ENCODE results near the gene CPN2. TPM values are rescaled to one million over a fixed set of nuclear protein-coding genes. Genes with fewer than 3 reads are reported as not detected.
A peak's percentile ranks its signal among the peaks of the same experiment; 100 is the strongest.

Gene CPN2
- total RNA-seq, 1 donor from 2014 or later = 0.16 TPM

DNA sequence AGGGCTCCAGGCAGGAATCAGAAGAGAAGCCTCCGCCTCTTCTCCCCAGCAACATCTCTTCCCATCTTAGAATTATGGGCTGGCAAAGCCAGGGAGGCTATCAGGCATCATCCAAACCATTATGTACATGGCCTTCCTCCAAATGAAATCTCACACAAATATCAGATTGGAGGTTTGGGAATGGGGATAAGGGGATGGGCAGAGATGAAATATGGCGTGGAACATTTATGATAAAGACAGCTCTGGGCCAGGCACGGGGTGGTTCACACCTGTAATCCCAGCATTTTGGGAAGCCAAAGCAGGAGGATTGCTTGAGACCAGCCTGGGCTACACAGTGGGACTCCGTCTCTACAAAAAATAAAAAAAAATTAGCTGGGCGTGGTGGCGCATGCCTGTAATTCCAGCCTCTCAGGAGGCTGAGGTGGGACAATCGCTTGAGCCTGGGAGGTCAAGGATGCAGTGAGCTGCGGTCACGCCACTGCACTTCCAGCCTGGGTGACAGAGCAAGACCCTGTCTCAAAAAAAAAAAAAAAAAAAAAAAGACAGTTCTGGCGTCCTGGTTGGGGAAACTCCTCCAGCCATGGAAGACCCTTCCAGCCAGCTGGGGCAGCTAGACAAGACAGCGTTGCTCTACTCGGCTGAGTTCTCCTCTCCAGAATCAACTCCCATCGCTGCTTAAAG lies 36.6 kb downstream of the CPN2 start:
- no peak for DNase-seq (ENCODE audit: low spot score)

DNA sequence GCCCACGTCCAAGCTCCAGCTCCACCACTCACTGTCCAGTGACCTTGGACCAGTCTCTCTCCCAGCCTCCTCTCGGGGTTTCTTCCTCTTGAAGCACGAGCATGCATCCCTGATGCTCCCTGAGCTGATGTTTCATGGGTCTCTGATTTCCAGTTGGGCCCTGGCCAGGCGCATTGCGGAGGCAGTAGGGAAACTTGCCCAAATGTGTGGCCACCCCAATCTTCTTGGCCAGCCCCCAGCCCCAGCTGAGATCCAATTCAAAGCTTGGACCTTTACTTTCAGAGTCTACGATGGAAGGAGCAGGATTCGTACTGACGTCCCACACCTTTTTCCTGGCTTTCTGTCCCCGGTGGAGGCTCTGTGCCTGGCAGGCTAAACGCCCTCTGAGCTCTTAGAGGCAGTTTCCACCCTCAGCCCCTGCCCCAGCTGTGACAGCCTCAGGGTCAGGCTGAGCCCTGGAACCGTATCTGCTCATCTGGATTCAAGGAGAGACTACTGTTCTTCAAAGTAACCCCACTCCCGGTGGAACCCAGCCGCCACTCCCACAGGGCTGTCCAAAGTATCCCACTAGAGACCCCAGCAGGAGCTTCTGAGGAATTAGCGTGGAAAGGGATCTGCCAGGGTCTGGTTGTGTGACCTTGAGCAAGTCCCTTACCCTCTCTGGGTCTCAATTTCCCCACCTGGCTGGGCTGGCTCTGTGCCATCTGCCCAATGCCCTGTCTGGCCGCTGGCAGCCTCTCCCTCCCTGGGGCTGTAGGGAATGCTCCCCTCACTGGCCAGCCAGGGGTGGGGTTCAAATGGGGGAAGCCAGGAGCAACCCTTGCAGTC lies 37.4 kb downstream of the CPN2 start:
- peak; percentile 90 for DNase-seq (ENCODE audit: low spot score)

DNA sequence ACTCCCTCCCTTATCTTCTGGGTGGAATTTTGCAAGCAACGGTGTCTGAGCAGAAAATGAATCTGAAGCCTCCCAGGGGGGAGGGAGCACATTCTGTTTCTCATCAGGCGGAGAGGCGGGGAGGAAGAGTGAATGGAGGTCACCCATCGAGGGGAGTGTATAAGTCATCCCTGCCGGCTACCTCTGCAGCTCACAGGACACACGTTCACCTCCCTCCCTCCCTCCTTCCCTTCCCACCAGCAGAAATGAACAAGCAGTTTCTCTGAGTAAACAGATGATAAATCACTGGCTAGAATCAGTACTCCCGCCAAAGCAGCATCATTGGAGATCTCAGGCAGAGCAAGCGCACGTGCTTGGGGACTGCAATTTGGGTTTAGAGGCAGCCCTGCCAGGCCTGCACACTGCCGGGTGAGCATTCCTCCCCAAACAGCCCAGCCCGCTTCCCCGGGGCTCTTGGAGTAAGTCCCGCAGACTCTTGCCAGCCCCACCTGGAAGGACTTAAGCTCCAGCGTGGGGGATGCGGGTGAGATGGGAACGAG lies 38.3 kb downstream of the CPN2 start:
- peak; percentile 86 for DNase-seq (ENCODE audit: low spot score)

DNA sequence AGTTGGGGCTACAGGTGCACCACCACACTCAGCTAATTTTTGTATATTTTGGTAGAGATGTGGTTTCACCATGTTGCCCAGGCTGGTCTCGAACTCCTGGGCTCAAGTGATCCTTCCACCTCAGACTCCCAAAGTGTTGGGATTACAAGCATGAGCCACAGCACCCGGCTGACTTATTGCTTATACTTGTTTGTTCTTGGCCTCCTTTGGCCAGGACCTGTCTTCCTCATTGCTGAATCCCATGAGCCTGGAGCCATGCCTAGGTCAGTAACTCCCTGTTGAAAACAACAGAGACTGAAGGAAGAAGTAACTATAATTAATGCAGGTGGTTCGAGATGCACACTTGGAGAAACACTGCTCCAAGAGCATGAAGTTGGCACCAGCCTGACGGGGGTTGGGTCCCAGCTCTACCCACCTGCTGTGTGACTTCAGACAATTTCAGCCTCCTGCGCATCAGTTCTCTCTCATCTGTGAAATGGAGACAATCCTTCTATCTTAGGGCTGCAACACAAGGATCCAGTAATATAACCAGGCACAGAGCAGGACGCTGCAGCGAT lies 38.9 kb downstream of the CPN2 start:
- peak; percentile 68 for DNase-seq (ENCODE audit: low spot score)

DNA sequence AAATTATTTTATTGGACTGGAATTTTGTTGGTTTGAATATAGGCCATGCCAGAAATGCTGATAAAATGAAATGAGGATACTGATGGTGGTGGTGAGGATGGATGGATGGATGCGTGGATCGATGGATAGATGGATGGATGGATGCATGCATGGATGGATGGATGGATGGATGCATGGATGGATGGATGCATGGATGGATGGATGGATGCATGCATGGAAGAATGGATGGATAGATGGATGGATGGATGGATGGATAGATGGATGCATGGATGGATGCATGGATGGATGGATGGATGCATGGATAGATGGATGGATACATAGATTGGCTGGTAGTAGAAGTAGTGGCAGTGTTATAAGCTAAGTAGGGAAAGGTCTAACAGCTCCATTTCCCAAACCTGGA lies 40.1 kb downstream of the CPN2 start:
- no peak for DNase-seq (ENCODE audit: low spot score)

DNA sequence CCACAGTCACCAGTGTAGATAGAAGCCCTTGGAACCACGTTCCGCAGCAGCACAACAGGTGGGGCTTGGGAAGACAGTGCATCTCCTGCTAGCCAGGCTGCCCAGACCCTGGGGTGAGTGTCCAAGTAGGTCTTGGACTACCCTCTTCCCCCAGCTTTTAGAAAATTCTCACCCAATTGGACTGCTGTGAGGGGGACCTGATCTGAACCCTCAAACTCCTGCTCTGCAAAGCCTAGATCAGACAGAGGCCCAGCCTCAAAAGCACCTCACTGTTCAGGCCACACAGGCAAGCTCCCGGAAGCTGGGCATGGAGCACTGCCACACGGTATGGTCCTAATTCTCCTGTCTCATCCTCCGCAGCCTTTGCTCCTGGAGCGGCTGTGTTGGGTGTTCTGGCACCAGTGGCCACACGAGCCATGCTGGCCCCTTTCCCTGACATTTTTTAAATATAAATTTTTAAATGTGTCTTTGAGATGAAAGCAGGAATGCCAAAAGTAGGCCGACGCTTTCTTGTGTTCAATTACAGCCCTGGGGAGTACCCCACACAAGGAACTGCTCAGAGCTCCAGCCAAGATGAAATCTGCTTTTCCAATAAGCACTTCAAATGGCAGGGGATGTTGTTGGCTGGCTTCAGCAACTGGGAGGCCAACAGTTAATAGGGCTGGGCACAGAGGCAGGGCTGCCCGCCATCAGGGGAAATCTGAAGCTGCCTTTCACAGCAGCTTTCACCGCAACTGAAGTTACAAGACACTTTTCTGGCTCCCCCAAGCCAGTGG lies 40.9 kb downstream of the CPN2 start:
- DNase-seq (ENCODE audit: low spot score) = peak; percentile 59

DNA sequence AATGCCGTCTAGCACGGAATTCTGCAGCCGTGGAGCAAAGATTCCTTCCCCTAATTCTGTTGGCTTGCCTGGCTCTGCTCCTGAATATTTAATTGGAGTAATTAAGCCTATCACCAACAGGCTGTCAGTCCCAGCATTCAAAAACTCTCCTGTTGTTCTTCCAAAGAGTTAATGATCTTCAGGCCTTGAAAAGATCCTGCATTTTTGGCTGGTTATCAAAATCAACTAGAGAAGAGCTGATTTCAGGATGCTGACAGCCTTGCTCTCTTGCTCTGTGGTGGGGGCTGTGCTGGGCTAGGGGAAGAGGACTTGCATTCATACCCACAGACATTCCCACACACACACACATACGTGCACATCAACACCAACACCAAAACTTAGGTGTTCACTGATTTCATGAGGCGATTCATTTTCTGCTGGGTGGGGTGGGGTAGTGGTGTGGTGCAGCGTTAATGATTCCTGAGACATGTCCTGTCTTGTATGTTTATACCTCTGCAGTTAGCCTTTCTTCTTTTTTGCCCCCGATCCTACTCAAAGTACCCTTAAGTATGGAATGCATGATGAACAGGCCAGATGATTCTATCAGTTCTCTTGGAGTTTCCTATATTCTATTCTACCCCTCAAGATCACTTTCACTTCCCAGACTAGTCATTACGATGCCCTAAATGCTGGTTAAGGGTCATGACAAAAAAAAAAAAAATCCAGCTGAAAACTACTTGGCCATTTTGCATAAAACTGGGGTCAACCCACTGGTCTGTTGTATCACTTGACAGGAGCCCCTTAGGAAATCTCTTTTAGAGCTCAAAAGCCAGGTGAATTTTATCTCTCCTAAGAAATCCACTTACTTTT lies 42.3 kb downstream of the CPN2 start:
- peak; percentile 41 for DNase-seq (ENCODE audit: low spot score)

DNA sequence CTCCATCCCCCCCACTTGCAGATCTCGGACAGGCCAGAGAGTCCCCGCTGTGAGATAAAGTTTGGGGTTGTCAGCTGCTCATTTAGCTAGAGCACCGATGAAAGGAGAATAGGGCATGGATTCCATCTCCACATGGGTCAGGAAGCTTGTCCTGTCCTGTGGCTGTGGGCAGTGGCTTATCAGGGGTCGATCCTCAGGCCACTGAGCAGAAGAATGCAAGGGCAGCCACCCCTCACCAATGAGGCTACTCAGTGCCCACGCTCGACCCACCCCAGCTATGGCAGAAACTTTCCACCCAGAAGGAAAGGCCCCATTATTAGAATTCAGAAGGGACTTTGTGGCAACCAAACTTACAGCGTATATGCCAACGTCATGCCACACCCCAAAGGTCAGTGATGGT lies 43.3 kb downstream of the CPN2 start:
- peak; percentile 37 for DNase-seq (ENCODE audit: low spot score)

DNA sequence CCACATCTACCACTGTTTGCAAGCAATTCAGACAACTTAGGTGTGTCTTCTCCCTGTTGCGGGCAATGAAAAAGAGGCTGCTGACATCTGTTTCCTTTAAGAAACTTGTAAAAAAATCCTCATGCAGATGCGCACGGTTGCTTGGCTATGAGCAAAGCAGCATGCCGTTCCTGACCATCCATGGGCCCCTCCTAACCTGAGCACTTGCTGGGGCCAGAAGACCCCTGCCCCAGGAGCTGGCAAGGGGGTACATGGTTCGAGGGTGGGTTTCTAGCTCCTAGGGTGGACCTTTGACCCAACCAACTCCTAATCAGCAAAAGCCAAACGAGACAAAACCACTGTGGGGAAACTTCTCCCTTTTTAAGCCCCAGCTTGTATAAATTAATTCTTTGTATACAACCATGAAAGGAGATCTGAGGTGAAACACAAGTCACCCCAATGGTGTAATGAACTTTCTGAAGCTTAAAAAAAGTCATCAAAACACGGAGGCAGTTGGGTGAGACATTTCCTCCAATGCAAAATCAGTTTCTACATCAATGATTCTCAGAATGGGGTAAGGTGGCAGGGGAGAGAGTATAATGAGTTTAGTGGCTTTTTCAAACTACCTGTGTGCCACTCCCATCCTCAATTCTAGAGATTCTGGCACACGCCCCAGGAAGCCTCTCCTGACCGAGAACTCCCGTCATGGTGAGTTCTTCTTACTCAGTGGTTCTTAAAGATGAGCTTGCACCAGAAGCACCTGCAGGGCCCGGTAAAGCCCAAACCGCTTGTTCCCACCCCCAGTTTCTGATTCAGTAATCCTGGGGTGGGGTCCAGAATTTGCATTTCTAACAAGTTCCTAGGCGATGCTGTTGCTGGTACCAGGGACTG lies 44.1 kb downstream of the CPN2 start:
- peak; percentile 30 for DNase-seq (ENCODE audit: low spot score)

DNA sequence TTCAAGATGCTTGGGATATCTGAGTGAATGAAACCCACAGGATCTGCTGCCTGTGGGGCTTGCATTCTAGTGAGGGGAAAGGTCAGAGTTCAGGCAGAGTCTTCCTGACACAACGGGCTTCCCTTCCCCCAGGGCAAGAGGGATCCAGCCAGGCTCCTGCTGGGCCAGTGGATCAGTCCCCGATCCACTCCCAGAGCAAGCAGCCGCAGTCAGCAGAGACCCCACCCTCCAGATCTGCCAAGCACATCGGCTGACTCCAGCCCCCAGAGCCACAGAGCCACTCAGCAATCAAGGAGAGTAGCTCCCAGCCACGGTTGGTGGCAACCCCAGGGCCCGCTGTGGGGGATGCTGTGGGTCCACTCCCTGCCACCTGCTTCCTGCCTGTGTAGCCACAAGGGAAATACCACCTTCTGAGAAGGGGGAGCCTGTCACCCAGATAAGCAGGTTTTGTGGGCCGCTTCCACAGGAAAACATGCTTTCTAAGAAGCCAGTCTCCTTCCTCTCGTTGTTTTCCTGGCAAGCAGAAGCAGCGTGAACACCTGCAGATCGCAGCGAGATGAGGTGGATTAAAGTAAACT lies 44.9 kb downstream of the CPN2 start:
- DNase-seq (ENCODE audit: low spot score) = peak; percentile 74

DNA sequence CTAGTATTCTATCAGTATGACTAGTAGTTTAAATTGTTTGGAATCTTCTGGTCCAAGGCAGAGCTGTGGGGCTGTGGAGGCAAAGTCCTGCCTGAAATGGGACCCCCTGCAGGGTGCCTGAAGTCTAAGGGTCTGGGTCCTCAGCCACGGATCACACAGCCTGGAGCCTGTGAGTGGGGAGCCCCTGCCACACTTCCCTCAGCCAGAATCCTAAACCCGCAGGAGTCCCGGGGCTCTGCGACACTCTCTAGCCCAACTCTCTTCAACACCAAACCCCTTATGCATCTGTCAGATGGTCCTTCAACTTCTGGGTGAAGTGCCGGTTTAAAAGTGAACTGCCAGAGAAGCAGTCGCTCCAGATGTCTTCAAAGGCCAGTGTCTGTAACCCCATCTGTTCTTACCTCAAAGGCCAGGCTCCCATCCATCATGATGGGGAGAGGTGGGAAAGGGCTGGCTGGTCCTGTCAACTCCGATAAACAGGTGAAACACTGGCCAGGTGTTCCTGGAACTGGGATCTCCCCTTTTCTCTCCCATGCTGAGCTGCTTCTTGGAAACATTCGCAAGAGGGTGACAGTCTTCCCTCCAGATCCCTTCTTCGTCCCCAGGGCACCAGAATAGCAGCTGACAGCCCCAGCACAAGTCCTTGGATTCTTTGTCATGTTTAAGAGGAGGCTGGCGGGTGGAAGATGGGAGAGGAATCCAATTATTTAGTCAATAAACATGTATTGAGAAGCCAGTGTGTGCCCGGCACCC lies 45.6 kb downstream of the CPN2 start:
- DNase-seq (ENCODE audit: low spot score) = peak; percentile 55

DNA sequence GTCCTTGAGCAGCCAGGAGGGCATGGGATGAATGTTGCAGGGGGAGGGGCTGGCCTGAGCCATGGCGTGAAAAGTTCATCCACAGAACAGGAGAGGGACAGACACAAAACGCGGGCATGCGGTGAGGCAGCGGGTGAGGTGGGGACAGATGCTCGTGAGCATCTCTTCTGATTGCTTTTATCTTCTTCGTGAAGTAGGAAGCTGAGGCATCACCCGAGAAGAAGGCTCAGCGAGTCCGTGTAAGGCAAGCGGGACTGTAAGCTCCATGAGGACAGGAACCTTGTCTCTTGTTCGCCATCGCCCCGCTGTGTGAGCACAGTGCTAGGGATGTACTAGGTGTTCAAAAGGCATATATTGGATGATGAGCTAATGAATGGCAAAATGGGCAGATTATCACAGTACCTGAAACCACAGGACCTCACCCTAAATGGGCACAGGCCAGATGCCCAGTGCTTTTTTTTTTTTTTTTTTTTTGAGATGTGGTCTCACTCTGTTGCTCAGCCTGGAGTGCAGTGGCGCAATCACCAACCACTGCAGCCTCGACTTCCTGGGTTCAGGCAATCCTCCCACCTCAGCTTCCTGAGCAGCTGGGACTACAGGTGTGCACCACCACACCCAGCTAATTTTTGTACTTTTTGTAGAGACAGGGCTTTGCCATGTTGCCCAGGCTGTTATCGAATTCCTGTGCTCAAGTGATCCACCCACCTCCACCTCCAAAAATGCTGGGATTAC lies 46.8 kb downstream of the CPN2 start:
- peak; percentile 69 for DNase-seq (ENCODE audit: low spot score)

DNA sequence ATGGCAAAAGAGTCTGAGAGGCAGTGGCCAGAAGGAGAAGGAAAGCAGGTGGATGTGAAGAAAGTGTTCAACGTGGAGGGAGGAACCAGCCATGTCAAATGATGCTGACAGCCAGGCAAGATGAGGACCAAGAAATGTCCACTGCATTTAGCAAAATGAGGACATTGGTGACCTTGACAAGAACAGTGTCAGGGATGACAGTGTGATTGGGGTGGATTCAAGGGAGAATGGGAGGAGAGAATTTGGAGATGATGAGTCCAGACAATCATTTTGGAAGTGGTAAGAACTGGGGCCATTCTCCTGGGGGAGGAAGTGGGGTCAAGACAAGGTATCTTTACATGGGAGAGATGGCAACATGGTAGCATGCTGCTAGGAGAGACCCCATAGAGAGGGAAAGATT lies 47.4 kb downstream of the CPN2 start:
- DNase-seq (ENCODE audit: low spot score) = no peak

DNA sequence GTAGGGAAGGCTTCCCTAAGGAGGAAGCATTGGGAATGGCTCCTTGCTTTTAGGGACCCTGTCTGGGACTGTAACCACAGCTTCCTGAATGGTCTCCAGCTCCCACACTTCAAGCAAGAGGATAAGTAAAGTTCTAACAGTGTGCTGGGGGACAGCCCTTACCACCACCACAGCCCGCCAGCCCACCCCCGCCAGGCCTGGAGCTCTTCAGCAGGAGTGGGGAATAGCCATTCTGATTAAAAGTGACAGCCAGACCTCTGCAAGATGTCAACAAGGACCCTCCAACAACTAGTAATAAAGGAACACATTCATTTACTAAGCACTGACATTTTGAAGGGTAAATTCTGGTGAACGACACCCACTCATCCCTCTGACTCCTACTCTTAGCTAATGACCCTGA lies 49.4 kb downstream of the CPN2 start:
- peak; percentile 28 for DNase-seq (ENCODE audit: low spot score)

DNA sequence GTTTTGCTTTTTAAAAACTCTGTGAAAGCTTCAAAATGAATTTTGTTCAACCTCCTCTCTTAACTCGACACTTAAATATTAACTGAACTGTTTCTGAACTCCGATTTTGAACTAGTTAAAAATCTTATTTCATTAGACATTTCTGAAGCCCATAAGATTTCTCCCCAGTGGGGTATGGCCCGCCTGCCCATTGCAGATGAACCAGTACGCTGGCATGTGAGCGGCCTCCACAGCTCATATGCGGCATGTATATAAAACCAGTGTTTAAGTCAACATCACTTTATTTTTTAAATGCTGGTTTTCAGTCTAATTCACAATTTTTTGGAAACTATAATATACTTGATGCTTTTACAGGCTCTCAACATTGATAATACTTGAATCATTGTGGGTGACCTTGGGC lies 50.2 kb downstream of the CPN2 start:
- DNase-seq (ENCODE audit: low spot score) = peak; percentile 12

DNA sequence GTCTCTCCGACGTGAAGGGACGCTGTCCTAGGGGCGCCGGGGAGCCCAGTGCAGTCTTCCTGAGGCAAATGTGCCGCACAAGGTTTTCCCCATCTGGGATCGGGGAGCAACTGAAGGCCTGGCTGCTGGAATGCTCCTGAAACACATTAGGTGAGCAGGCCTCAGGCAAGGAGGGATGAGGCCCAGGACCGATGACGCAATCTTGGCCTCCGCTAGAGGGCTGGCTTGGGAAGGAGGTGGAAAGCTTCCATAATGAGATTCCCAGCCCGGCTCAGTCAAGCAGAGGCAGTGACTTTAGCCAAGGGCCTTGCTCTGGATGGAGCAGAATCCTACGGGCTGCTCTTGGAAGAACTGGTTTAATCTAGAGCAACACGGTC lies 50.8 kb downstream of the CPN2 start:
- DNase-seq (ENCODE audit: low spot score) = peak; percentile 90

DNA sequence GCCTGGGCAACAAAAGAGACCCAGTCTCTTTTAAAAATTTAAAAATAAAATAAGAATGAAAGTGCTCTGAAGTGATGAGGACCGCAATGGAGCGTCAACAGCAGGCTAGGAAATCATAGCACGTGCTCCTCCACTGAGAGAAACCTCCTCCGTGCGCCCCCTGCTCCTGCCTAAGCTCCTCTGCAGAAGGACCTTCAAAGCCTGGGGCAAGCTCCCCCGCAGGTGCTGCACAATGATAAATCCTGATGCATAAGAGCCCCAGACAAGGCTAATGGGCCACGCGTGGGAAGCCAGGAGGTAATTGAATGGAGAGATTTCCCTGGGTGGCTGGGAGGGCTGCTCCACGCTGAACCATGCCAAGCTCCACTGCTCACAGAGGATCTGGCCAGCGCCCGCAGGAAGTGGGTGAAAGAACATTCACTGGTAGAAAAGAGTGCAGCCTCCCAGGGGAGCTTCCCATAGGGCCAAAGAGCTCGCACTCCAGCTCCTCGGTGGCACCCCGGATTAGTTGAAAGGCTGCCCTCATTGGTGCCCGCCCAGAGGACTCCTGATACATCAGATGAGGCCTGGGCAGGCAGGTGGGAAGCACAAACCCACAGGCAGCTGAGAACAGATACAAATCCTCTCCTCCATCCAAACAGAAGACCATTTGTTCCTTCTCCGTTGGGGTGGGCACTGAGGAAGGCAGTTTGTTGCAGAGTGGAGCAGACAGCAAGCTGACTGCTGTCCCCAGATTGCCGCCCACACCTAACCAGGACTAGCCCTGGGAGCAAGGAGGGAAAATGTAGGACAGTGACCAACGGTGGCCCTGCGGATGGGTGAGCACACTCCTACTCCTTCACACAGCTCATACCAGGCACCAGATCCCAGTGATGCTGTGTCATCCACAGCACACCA lies 52.5 kb downstream of the CPN2 start:
- DNase-seq (ENCODE audit: low spot score) = peak; percentile 86
